PC-3 (cell line): ENCODE data around the gene PCSK5. TPM values are rescaled to one million over a fixed set of nuclear protein-coding genes. Genes with fewer than 3 reads are reported as not detected.

Source experiments
- ATAC-seq: fragments of 200-7000 bp; cut with Tn5 transposase; 2 replicates; pipeline ENCODE4 v1.9.1; 2020; ENCODE audit warnings: mild to moderate bottlenecking, moderate library complexity
- BruUV-seq: library from RNA; stranded (reverse); fragments of 400-500 nt; replicated peaks from 2 replicates; lab custom pipeline; 2021; lab: Mats Ljungman, UMichigan
- CTCF ChIA-PET: fragments of 300-600 bp; sonication (Branson Sonifier 250); formaldehyde crosslinking; loops from one replicate; lab custom pipeline; 2022; ENCODE audit warnings: antibody characterized with exemption; lab: Charles Lee
- POLR2A ChIA-PET: fragments of 300-600 bp; sonication (Branson Sonifier 250); formaldehyde crosslinking; loops from one replicate; lab custom pipeline; 2022; ENCODE audit warnings: antibody characterized with exemption; ENCODE audit not compliant: unreplicated experiment; lab: Charles Lee
- DNase-seq: peaks from one replicate; pipeline ENCODE4 v3.0.0-alpha.2; 2015
- H2AFZ ChIP-seq: fragments of 300-600 bp; sonication (generic); 2 replicates; pipeline ENCODE4 v1.6.0; 2016; ENCODE audit warnings: antibody characterized with exemption, low read length
- H3F3A ChIP-seq: fragments of 300-600 bp; sonication (generic); one replicate; pipeline ENCODE4 v1.6.0; 2017; ENCODE audit warnings: antibody characterized with exemption, low read length, control low read depth, mild to moderate bottlenecking; ENCODE audit not compliant: unreplicated experiment
- H3K27ac ChIP-seq: fragments of 300-600 bp; sonication (generic); 2 replicates; pipeline ENCODE4 v1.5.1; 2016; ENCODE audit warnings: mild to moderate bottlenecking, low read length
- H3K27me3 ChIP-seq: fragments of 300-600 bp; sonication (generic); 2 replicates; pipeline ENCODE4 v1.6.1; 2016; ENCODE audit warnings: low read length, mixed read lengths
- H3K36me3 ChIP-seq: fragments of 300-600 bp; sonication (generic); 2 replicates; pipeline ENCODE4 v1.6.1; 2016; ENCODE audit warnings: low read depth, mixed run types, low read length, mixed read lengths
- H3K4me1 ChIP-seq: fragments of 300-600 bp; sonication (generic); 2 replicates; pipeline ENCODE4 v1.5.1; 2016; ENCODE audit warnings: low read length; ENCODE audit not compliant: insufficient read depth
- H3K4me2 ChIP-seq: fragments of 300-600 bp; sonication (generic); 2 replicates; pipeline ENCODE4 v1.6.0; 2016; ENCODE audit warnings: low read length
- H3K4me3 ChIP-seq: fragments of 300-600 bp; sonication (generic); 2 replicates; pipeline ENCODE4 v1.5.1; 2016; ENCODE audit warnings: mild to moderate bottlenecking, low read length, mixed read lengths
- H3K79me2 ChIP-seq: fragments of 300-600 bp; sonication (generic); 2 replicates; pipeline ENCODE4 v1.6.1; 2017; ENCODE audit warnings: low read length, mixed read lengths
- H3K9ac ChIP-seq: fragments of 300-600 bp; sonication (generic); 2 replicates; pipeline ENCODE4 v1.6.0; 2016; ENCODE audit warnings: mild to moderate bottlenecking, low read length
- H3K9me2 ChIP-seq: fragments of 300-600 bp; sonication (generic); replicated peaks from 2 replicates; pipeline ENCODE4 v1.6.1; 2016; ENCODE audit warnings: mixed run types, low read length, mixed read lengths
- H3K9me3 ChIP-seq: fragments of 300-600 bp; sonication (generic); 2 replicates; pipeline ENCODE4 v1.6.1; 2016; ENCODE audit warnings: low read length, mixed read lengths
- H4K20me1 ChIP-seq: fragments of 300-600 bp; sonication (generic); 2 replicates; pipeline ENCODE4 v1.6.1; 2016; ENCODE audit warnings: low read length, mixed read lengths
- CTCF ChIP-seq: fragments of 300-600 bp; sonication (generic); conservative IDR thresholded peaks from 2 replicates; pipeline ENCODE4 v1.5.1; 2017; ENCODE audit warnings: antibody characterized with exemption, low read depth, mild to moderate bottlenecking, low read length
- EZH2 ChIP-seq: fragments of 300-600 bp; sonication (generic); IDR thresholded peaks from one replicate; pipeline ENCODE4 v1.6.1; 2017; ENCODE audit warnings: antibody characterized with exemption, mild to moderate bottlenecking, low read length; ENCODE audit not compliant: unreplicated experiment
- EZH2phosphoT487 ChIP-seq: fragments of 300-600 bp; sonication (generic); IDR thresholded peaks from 2 replicates; pipeline ENCODE4 v1.6.1; 2018; ENCODE audit warnings: mild to moderate bottlenecking, antibody characterized with exemption, low read length, borderline replicate concordance
- intact Hi-C: fragments of 100-400 bp; cut with micrococcal nuclease; formaldehyde crosslinking; loops from 2 replicates; pipeline ENCODE4 v1.9.0; 2023
- total RNA-seq: library from RNA; depleted of rRNA; stranded (reverse); fragments of >200 nt; gene quantifications from 2 replicates; pipeline ENCODE4 v1.2.3, GENCODE V29; 2014

PCSK5 gene
- total RNA-seq, 1 experiment from 2014 or later, result not detected

- Histone ChIP-seq H4K20me1 (no peaks in the 10 kb centered on the region), H3K9me2 (no peaks in the 10 kb centered on the region), H3K79me2 (no peaks in the 10 kb centered on the region), H3K27ac (no peak overlapping the region), H3K4me3 (no peak overlapping the region), H3K36me3 (no peaks in the 10 kb centered on the region), H3F3A (no peaks in the 10 kb centered on the region), H3K9ac (no peak overlapping the region), H3K4me2 (no peak overlapping the region), H3K27me3 (no peaks in the 10 kb centered on the region), H3K9me3 (no peaks in the 10 kb centered on the region), H2AFZ (no peak overlapping the region), H3K4me1 (no peaks in the 10 kb centered on the region)
- TF ChIP-seq CTCF, result no peak
- TF ChIP-seq EZH2phosphoT487, result no peak
- TF ChIP-seq EZH2, result no peak
- ChIA-PET CTCF (no interaction called here), POLR2A (no interaction called here)
- DNase-seq (no peak), ATAC-seq (no peak)
- intact Hi-C loops, result no loop called here
- no TSS peak for BruUV-seq
Measured at GRCh38 chr9:75957116-75957515, 66.6 kb downstream of the PCSK5 start.

- ChIA-PET POLR2A (no interaction called here), CTCF (no interaction called here)
- H3K27ac ChIP-seq, result no peak overlapping the region
- H3K4me3 ChIP-seq, result no peak overlapping the region
- no peaks in the 10 kb centered on the region for H3K36me3 ChIP-seq
- DNase-seq (no peak), ATAC-seq (no peak)
- no peaks in the 10 kb centered on the region for H3K79me2 ChIP-seq
- no peaks in the 10 kb centered on the region for H3K9me3 ChIP-seq
- no peaks in the 10 kb centered on the region for H3K4me1 ChIP-seq
- no peaks in the 10 kb centered on the region for H4K20me1 ChIP-seq
- H3K9me2 ChIP-seq, result no peaks in the 10 kb centered on the region
- H2AFZ ChIP-seq, result no peak overlapping the region
- intact Hi-C loops, result no loop called here
- no peak overlapping the region for H3K9ac ChIP-seq
- no TSS peak for BruUV-seq
- H3F3A ChIP-seq, result no peaks in the 10 kb centered on the region
- TF ChIP-seq EZH2, result no peak
- no peak for TF ChIP-seq EZH2phosphoT487
- H3K27me3 ChIP-seq, result no peaks in the 10 kb centered on the region
- H3K4me2 ChIP-seq, result no peak overlapping the region
Measured at GRCh38 chr9:75958226-75958625, 67.8 kb downstream of the PCSK5 start.

GRCh38 chr9:75960551-75960950 lies 70.1 kb downstream of the PCSK5 start:
- Histone ChIP-seq H3K9ac (no peak overlapping the region), H2AFZ (no peak overlapping the region), H4K20me1 (no peaks in the 10 kb centered on the region), H3K4me2 (no peak overlapping the region), H3K9me3 (no peaks in the 10 kb centered on the region), H3K9me2 (no peaks in the 10 kb centered on the region), H3K79me2 (no peaks in the 10 kb centered on the region), H3K27me3 (no peaks in the 10 kb centered on the region), H3K36me3 (no peaks in the 10 kb centered on the region), H3K4me3 (no peak overlapping the region), H3F3A (no peaks in the 10 kb centered on the region), H3K4me1 (no peaks in the 10 kb centered on the region), H3K27ac (no peak overlapping the region)
- CTCF ChIA-PET, result no interaction called here
- no TSS peak for BruUV-seq
- DNase-seq (no peak), ATAC-seq (no peak)
- POLR2A ChIA-PET, result no interaction called here
- intact Hi-C loops, result no loop called here
- no peak for TF ChIP-seq CTCF
- no peak for TF ChIP-seq EZH2
- TF ChIP-seq EZH2phosphoT487, result no peak
